Mammary epithelial cell (primary cell): ENCODE data around the gene ANGPT4.

Source experiments
- CTCF ChIP-seq, 2 donors: IDR thresholded peaks in 1 of 2; conservative IDR thresholded peaks in 1 of 2; 2 replicates each; pipeline ENCODE4 v1.5.1; 2011 to 2012; ENCODE audit warnings: inconsistent platforms in 2 of 2, low read length in 2 of 2, mild to moderate bottlenecking in 2 of 2, control low read depth in 1 of 2, low read depth in 1 of 2; ENCODE audit not compliant: insufficient read depth in 1 of 2; ENCODE audit errors: extremely low read depth in 1 of 2
- EZH2 ChIP-seq: IDR thresholded peaks from 2 replicates; pipeline ENCODE4 v1.6.1; 2012; ENCODE audit warnings: low read length, inconsistent platforms, borderline replicate concordance

- TF ChIP-seq EZH2 (no peak), CTCF (conservative IDR thresholded peaks at IDR 0.05 in 1 of 2, IDR thresholded peaks at IDR 0.05 in 1 of 2; ENCODE audit: extremely low read depth in 1 of 2, insufficient read depth in 1 of 2, low read depth in 1 of 2, low read length in 2 of 2) (no peak)
Measured at GRCh38 chr20:836190-836589, 79.9 kb downstream of the ANGPT4 start.
